ENCODE results near the gene RALBP1.

DNA sequence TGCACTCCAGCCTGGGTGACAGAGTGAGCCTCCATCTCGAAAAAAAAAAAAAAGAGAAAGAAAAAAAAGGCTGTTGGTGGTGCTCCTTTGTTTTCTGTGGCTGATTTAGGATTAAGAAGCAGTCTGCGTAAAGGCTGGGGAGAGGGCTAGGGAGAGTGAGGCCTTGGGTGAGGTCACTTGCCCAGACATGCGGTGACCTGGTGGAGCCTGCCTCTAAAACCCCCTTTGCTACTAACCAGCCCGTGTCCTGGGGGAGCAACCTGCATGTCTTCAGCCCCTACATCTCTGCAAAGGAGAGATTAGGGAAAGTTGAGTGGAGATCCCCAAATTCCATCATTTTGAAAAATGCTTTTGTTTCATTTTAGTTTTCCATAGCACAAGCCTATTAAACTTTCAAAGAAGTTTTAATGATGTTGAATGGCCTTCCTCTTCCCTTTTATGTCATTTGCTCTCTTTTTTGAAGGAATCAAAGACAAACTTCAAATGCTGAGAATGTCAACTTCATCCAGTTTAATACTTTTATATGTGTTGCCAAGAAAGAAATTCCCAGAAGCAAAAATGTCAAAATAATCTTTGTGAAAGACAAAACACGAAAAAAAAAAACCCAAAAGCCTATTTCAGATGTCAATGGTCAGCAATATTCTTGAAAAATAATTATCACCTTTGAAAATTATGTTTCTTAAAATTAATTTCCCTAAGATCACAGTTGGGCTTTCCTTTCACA is 38.9 kb upstream of the RALBP1 start:
- no peak for TF ChIP-seq POLR2AphosphoS5 (IDR thresholded peaks at IDR 0.05; ENCODE audit: low read depth, low read length)
- TF ChIP-seq POLR2A (IDR thresholded peaks at IDR 0.05; ENCODE audit: low read depth, low read length) = no peak
- no peak for TF ChIP-seq TAF1 (IDR thresholded peaks at IDR 0.05; ENCODE audit: borderline replicate concordance, low read depth, low read length)
